NT2/D1 (cell line): ENCODE data around the gene TMEM87A.

Experiments
- SUZ12 ChIP-seq: IDR thresholded peaks from 2 replicates; pipeline ENCODE4 v1.6.1; 2011; ENCODE audit not compliant: insufficient read length, insufficient read depth; ENCODE audit errors: extremely low read depth
- YY1 ChIP-seq: IDR thresholded peaks from 2 replicates; pipeline ENCODE4 v1.6.1; 2011; ENCODE audit not compliant: insufficient read length, insufficient read depth

- no peak for TF ChIP-seq SUZ12
- no peak for TF ChIP-seq YY1
These were observed 46.6 kb downstream of the TMEM87A start for GRCh38 chr15:42226648-42227047.
